ENCODE data around the gene PRDM5.
"Not testable (repeated sequence)": the region's sequence is repeated elsewhere in the genome, so short reads cannot be mapped to it uniquely, and the experiment has no call there.

Gene PRDM5

DNA sequence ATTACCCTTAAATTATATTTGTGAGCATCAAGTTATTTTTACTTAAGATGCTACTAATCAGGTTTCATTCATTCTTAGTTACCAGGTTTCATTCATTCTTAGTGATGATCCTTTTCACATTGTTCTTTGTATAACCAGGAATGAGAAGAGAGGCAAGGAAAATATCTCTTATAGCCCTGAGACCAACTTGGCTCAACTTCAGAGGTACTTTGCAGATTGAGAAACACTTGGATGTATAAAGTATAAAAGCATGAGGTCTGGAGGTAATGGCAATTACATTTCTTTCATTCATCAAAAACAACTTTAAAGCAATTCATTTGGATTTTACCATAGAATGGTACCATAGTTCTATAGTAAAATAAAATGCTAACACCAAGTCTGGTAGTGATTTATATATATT is 231.0 kb downstream of the PRDM5 start:
- no peak for DNase-seq

DNA sequence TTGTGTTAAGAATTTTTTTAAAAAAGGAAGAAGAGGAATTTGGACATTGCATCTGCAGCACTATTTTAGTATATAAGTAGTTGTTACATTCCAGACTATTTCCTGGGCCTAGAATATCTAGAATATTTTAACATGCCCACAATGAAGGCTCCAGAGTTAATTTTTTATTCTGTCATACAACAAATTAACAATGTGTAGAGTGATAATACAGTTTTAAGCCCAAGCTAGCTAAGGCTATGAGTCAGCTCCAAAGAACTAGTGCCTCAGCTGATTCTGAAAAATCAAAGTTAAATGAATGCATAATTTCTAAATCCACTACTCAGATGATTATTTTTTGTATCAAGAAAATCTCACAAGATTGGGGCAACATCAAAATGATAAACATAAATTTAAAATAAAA is 231.4 kb downstream of the PRDM5 start:
- no peak for DNase-seq

DNA sequence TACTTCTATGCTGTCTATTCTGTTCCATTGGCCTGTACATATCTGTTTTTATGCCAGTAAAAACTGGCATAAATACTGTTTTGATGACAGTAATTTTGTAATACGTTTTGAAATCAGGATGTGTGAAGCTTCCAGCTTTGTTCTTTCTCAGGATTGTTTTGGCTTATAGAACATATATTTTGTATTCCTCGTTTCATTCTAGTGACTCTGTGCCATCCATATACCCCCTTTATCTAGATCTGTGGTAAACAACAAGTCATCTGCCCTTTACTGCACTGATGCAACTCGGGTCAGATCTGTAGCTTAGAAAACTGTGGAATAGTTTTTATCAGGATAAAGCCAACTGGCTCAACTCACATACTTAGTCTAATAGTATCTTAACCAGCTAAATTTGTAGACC is 233.7 kb downstream of the PRDM5 start:
- DNase-seq: no peak

DNA sequence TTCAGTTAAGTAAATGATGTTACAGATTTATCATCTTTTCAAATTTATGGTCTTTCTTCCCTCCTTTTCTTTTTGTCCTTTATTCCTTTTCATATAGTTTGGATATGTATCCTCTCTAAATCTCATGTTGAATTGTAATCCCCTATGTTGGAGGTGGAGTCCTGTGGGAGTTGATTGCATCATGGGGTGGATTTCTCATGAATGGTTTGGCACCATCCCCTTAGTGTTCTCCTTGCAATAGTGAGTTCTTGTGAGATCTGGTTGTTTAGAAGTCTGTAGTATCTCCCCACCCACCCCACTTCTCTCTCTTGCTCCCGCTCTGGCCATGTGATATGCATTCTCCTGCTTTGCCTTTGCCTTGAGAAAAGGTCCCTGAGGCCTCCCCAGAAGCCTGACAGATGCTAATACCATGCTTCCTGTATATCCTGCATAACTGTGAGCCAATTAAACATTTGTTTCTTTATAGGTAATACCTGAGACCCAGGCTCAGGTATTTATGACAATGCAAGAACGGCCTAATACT is 236.7 kb downstream of the PRDM5 start:
- no peak for DNase-seq

- no peak for DNase-seq
These were observed 238.5 kb downstream of the PRDM5 start for GRCh38 chr4:120683897-120684540.

GRCh38 chr4:120682981-120683380 is 239.5 kb downstream of the PRDM5 start:
- no peak for DNase-seq

- DNase-seq: no peak
These were observed 241.8 kb downstream of the PRDM5 start for GRCh38 chr4:120680647-120681228.

- no peak for DNase-seq
These were observed 248.8 kb downstream of the PRDM5 start for GRCh38 chr4:120673696-120674095.

GRCh38 chr4:120672558-120673147 is 249.9 kb downstream of the PRDM5 start:
- no peak for DNase-seq

- no peak for DNase-seq
These were observed 250.4 kb downstream of the PRDM5 start for GRCh38 chr4:120672076-120672475.

DNA sequence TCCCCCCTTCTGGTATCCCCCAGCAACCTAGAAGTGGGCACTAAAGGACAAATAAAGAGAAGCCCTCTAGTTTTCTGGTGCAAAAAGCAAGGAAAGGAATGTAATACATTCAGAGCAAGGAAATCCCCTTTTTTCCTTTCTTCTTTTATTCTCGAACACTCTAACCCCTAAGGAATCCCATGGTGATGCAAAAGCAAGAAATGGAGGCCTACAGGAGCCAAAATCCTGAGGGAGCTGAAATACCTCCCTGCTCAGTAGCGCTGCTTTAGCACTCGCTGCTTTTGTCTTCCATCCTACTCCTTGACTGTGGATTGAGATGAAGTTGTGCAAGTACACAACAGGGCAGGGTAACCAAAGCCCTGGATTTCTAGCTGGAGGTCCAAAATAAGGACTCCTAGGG is 251.0 kb downstream of the PRDM5 start:
- DNase-seq: no peak

DNA sequence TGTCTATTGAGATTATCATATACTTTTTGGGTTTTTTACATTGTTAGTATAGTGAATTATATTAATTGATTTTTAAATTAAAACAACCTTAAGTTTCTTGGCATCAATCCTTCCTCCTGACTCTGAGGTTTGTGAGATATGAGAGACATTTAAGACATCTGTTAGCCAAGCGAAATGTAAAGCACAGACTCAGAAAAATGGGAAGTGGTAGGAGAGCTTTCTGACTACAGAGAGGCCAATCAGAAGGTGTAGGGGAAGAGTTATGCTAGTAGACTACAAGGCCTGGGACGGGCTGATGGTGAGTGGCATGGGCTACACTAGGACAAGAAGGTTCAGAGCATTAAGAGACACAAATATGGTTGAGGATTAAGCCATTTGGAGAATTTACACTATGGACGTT is 255.4 kb downstream of the PRDM5 start:
- no peak for DNase-seq

DNA sequence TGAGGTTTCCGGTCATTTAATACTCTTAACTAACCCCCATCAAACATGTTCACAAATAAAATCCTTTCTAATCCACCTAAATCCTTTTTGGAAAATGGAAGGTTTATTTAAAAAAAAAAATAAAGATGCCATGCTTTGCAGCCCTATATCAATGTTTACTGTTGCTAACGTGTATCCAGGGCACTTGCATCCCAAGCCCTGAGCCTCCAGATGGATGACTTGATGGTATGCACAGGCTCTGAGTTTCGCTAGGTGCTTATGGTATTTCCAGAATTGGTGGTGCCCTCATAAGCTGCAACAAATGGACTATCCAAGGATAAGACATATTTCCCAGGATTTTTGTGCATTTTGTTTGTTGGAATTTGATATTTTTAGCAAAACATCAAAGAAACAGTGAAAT is 257.7 kb downstream of the PRDM5 start:
- DNase-seq: no peak

DNA sequence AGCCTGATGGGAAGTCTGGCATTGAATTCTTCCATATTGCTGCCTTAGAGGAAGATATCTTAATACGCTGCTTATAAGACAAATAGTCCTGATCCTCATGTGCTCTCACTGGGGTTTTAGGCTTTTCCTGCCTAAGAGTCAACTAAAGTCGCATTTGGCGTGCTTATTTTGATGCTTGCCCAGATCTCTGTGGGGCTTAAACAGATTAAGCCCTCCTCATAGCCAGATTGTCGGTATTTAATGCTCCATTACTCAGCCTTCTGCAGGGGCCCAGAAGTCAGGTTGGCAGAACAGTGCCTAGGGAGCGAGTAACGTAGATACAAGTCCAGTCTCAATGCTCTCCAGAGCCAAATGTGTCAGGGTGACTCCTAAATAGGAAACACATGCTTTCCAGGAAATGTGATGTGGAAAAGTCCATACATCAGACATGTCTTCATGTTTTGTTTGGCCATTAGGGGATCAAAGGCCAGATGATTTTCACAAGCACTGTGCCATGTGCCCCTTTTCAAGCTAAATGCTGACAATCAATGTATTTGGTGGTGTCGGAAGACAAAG is 262.8 kb downstream of the PRDM5 start:
- DNase-seq: no peak

DNA sequence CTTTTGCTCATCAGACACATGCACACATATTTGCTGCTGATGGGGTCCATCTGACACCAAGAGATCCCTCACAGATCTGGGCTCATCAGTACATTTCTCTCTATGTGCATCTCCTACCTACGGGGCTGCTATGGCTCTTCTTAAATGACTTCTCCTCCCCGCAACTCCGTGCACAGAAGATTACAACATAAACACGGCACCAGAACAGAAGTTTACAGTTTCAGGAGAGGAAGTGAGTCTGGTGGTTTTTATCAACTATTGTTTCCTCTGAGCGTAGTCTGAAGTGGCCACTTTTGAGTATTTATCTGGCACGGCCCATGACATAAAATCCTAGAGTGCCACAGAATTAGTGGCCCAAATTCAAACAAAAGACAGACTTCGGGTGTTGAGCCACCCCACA is 263.8 kb downstream of the PRDM5 start:
- DNase-seq: no peak

DNA sequence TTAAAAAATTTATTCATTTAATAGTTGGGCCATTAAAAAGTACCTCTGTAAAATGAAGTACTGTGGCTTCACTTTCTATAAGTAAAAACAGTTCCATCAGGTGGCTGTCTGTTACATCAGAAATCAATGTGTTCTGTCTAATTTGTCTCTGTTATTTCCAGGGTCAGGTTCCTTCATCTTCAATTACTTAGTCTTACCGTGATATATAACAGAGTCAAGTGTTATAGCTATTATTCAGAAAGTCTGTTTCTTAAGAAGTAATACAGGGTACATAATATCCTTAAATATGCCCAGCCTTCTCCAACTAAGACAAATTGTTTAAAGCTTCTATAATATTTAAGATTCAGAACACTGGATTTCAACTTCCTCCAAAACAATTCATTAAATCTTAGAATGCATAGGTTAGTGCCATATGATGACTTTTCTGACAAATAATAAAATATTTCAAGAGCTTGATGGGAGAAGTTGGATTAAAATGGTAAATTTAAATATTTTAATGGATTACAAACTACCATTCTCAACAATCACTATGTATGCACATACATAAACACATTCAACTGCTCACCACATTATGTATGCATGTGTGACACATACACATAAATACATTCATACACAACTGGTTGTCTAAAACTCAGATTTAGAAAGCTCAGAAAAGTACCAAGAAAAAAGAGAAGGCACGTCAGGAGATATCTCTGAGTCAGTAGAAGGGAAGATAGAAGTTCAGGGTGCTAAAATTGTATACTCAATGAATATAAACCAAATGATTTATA is 268.5 kb downstream of the PRDM5 start:
- DNase-seq: no peak

DNA sequence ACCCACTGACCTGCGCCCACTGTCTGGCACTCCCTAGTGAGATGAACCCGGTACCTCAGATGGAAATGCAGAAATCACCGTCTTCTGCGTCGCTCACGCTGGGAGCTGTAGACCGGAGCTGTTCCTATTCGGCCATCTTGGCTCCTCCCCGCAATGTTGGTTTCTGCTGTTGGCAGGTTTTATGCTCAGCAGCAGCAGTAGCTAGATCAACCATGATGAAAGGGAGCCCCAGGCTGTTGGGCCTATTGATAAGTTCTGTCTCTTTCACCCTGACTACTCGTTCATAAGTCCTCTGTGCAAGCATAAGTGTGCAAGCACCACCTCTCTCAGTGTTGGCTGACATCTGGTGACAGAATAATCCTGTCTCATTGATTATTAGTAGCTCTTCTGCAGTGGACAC is 274.2 kb downstream of the PRDM5 start:
- not testable (repeated sequence) for DNase-seq

Data from stimulated activated CD4-positive, alpha-beta T cell treated with anti-CD3 and anti-CD28 coated beads, Interleukin-4, amount 100 ng/mL, for 1 hour (primary cell).